Measurements from ENCODE around the gene TCEA3.

GRCh38 chr1:23384312-23385058 lies 40.1 kb downstream of the TCEA3 start:
- TF ChIP-seq CTCF (IDR thresholded peaks at IDR 0.05) (no peak), RELA (CRISPR knock-in tag; IDR thresholded peaks at IDR 0.05; ENCODE audit: borderline replicate concordance) (no peak), ZNF281 (CRISPR knock-in tag; IDR thresholded peaks at IDR 0.05) (no peak), NFYB (CRISPR knock-in tag; conservative IDR thresholded peaks at IDR 0.05; ENCODE audit: low read depth) (no peak)
